NCI-H2227 treated with DMSO at 0.1 percent for 48 hours (cell line): ENCODE results near the gene HAX1.
"Not testable (repeated sequence)": the region's sequence is repeated elsewhere in the genome, so short reads cannot be mapped to it uniquely, and the experiment has no call there.

ENCODE experiments used
- DNase-seq: peaks from one replicate; lab custom pipeline; 2025; lab: John Stamatoyannopoulos, UW

HAX1 gene

DNA sequence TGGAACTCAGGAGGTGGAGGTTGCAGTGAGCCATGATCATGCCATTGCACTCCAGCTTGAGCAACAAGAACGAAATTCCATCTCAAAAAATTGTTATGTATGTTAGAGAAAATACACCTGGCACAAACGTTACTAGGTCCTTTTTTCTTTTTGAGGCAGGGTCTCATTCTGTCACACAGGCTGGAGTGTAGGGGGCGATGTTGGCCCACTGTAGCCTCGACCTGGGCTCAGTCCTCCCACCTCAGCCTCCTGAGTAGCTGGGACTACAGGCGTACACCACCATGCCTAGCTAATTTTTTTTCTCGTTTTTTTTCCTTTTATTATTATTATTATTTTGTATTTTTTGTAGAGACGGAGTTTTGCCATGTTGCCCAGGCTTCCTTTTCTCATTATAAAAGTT lies 4.4 kb downstream of the HAX1 start:
- no peak for DNase-seq

- not testable (repeated sequence) for DNase-seq
Measured at GRCh38 chr1:154287591-154287990, 15.2 kb downstream of the HAX1 start.

DNA sequence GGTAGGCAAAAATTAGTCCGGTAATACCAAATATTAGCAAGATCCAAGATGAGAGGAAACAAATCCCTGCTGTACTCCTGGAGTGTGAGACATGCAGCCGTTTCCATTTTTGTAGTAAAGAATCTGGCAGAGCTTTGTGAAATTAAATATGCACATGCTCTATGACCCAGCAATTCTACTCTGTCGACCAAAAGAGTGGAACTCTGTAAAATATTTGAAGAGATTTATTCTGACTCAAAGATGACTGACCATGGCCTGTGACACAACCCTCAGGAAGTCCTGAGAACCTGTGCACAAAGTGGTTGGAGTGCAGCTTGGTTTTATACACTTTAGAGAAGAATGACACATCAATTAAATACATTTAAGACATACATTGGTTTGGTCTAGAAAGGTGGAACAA lies 16.2 kb downstream of the HAX1 start:
- no peak for DNase-seq

DNA sequence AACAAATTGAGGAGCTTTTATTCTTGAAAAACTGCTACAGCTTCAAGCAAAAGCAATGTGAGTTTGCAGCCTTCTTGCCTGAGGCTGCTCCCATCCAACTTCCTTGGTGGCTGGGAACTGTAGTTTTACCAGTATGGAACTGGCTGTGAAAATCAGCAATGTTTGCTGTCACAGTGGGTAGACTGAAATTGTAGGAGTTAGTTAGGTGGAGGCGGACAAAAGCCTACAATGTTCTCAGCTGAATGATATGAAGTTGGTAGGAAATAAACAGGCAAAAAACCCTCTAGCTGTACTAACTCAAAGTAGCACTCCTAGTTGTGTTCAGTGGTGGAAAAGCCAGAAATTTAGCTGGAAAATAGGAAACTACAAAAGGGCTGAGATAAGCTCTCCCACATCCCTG lies 18.5 kb downstream of the HAX1 start:
- DNase-seq = no peak

- peak; percentile 10 for DNase-seq
Measured at GRCh38 chr1:154295408-154296235, 23.2 kb downstream of the HAX1 start.

DNA sequence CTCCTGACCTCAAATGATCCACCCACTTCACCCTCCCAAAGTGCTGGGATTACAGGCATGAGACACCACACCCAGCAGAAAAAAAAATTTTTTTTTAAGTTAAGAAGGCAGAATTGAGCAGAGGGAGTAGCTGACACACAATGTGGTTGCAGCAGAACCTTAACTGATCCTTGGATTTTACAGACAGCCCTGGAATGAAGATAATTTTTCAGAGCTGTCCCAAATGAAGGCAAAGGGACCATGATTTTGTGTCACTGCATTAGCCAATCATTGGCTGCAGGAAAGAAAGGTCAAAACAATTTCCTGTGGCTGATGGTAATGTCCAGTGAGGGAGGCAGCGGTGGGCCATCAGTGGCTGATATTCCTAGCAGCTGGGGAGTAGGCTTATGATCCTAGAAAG lies 29.2 kb downstream of the HAX1 start:
- no peak for DNase-seq

DNA sequence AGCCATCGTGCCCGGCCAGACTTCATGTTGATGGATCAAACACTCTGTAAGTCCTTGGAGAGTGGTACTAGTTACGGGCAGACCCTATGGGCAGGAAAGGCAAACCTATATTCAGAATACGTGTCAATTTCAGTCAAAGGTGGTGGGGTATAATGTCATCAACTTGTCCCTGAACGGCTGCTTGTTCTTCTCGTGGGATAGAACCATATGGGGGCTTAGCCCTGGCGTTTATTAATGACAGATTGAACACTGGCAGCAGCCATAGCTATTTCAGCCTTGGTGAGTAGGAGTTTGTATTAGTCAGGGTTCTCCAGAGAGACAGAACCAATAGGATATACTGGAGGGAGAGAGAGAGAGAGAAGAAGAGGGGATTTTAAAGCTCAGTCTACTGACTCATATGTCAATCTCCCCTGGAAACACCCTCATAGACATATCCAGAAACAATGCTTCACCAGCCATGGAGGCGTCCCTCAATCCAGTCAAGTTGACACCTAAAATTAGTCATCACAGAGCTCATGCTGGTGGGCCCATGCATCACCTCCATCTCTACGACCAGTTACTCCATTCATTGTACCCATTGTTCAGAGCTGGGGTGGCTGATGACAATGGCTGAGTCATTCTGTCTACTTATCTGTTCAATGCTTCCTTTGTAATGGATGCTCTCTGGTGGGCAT lies 32.4 kb downstream of the HAX1 start:
- DNase-seq = no peak

DNA sequence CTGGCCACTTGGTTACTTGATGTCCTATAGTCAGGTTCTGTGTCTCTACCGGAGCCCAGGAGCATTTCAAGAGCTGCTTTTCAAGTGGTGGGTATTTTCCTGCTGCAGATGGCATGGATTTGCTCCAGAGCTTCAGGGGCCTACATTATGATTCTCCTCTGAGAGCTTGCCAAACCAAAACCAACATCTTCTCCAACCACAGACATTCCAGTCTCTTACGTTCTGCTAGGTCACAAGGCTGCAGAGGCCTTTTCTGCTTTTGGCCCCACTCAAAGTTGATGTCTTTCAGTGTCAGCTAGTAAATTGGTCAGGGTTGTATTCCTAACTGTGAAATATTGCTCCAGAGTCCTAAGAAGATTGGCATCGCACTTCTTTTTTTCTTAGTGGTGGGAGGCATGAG lies 33.7 kb downstream of the HAX1 start:
- DNase-seq = no peak

DNA sequence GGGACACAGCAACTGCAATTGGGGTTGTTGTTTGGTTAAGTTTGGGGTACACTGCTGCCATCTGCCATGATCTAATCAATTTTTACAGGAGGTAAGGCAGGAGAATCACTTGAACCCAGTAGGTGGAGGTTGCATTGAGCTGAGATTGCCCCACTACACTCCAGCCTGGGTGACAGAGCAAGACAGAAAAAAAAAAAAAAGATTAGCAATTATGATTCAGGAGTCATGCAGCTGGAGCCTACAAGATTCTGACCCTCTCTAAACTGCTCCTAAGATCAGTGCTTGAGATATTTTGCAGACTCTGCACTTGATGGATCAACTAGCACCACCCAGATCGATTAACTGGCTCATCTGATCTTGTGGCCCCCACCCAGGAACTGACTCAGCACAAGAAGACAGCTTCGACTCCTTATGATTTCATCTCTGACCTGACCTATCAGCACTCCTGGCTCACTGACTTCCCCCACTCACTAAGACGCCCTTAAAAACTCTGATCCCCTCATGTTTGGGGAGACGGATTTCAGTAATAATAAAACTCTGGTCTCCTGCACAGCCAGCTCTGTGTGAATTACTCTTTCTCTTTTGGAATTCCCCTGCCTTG lies 35.3 kb downstream of the HAX1 start:
- not testable (repeated sequence) for DNase-seq

DNA sequence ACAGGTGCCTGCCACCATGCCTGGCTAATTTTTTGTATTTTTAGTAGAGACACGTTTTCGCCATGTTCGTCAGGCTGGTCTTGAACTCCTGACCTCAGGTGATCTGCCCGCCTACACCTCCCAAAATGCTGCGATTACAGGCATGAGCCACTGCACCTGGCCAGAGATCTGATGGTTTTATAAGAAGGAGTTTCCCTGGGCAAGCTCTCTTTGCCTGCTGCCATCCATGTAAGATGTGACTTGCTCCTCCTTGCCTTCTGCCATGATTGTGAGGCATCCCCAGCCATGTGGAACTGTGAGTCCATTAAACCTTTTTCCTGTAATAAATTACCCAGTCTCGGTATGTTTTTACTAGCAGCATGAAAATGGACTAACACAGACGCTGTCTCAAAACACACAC lies 36.7 kb downstream of the HAX1 start:
- not testable (repeated sequence) for DNase-seq

- not testable (repeated sequence) for DNase-seq
Measured at GRCh38 chr1:154312229-154313065, 40.0 kb downstream of the HAX1 start.

GRCh38 chr1:154313066-154313356 lies 40.6 kb downstream of the HAX1 start:
- no peak for DNase-seq

GRCh38 chr1:154314226-154314625 lies 41.8 kb downstream of the HAX1 start:
- DNase-seq = not testable (repeated sequence)

DNA sequence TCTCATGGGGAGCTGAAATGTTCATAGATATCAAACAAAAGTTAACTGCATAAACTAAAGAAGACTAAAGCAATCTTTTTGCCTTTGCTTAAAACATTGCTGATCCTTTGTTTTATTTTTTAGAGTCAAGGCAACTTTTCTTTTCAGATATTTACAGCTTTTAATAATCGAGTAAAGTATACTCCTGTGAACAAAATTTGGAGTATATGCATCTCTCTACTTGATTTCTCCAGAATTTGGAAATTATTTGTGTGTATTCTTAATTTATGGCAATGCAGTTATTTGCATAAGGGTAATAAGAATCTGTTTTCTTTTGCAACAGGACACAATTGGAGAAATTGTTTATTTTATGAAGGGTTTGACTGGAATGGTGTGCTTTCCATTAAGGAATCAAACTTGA lies 44.3 kb downstream of the HAX1 start:
- no peak for DNase-seq

DNA sequence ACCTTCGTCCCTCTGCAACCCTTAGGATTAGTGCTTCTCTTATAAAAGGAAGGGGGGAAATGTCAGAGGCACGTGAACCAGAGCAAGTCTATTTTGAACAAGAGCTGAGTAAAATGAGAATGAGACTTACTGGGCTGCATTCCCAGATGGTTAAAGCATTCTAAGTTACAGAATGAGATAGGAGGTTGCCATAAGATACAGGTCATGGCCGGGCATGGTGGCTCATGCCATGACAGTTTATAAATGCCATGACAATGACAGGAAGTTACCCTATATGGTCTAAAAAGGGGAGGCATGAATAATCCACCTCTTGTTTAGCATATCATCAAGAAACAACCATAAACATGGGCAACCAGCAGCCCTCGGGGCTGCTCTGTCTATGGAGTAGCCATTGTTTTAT lies 46.0 kb downstream of the HAX1 start:
- no peak for DNase-seq

GRCh38 chr1:154320882-154321608 lies 48.6 kb downstream of the HAX1 start, which contains the start of gene AQP10:
TSS of gene AQP10 (plus strand) at chr1:154321093. CDS start at chr1:154321156, 63 bp downstream.
- no peak for DNase-seq

- not testable (repeated sequence) for DNase-seq
Measured at GRCh38 chr1:154321609-154321934, 49.1 kb downstream of the HAX1 start.

- DNase-seq = no peak
Measured at GRCh38 chr1:154323493-154323892, 51.1 kb downstream of the HAX1 start.

GRCh38 chr1:154324241-154324640 lies 51.8 kb downstream of the HAX1 start:
- no peak for DNase-seq

- peak; percentile 68 for DNase-seq
Measured at GRCh38 chr1:154324669-154325582, 52.5 kb downstream of the HAX1 start, which contains the start of gene ATP8B2. TSS of gene ATP8B2 (plus strand) at chr1:154325525. CDS start at chr1:154328142, 2,617 bp downstream.
